ENCODE measurements around the gene OR5D14. TPM values are rescaled to one million over a fixed set of nuclear protein-coding genes. Genes with fewer than 3 reads are reported as not detected.

Gene OR5D14
- total RNA-seq, 1 experiment from 2014 or later: not detected

GRCh38 chr11:55838452-55838851, 43.1 kb downstream of the OR5D14 start, which contains the start of gene OR5D16 (continued):
- no peak for TF ChIP-seq TEAD1 (CRISPR knock-in tag; IDR thresholded peaks at IDR 0.05)
- no peak for TF ChIP-seq CREB1 (CRISPR knock-in tag; IDR thresholded peaks at IDR 0.05)
- no peak for TF ChIP-seq MYBL2 (CRISPR knock-in tag; IDR thresholded peaks at IDR 0.05)
- no peak for TF ChIP-seq ZMAT4 (CRISPR knock-in tag; IDR thresholded peaks at IDR 0.05)
- TF ChIP-seq GRHL2 (CRISPR knock-in tag; IDR thresholded peaks at IDR 0.05; ENCODE audit: insufficient replicate concordance, severe bottlenecking): no peak
- no peak for TF ChIP-seq EMX1 (CRISPR knock-in tag; IDR thresholded peaks at IDR 0.05)
- TF ChIP-seq NR2C2 (CRISPR knock-in tag; IDR thresholded peaks at IDR 0.05): no peak

Other genes with a start within 250 kb of the OR5D14 start
- not detected in 3 replicates for gene OR4C15, start 241.1 kb upstream of the OR5D14 start, total RNA-seq (2021)
- not detected in 3 replicates for gene OR4C16, start 223.4 kb upstream of the OR5D14 start, total RNA-seq (2021)
- gene OR4C11, start 187.9 kb upstream of the OR5D14 start, total RNA-seq (2021): not detected in 3 replicates
- gene OR4P4, start 160.4 kb upstream of the OR5D14 start, total RNA-seq (2021): not detected in 3 replicates
- gene OR4S2, start 147.2 kb upstream of the OR5D14 start, total RNA-seq (2021): not detected in 3 replicates
- gene OR4C6, start 133.4 kb upstream of the OR5D14 start, total RNA-seq (2021): not detected in 3 replicates
- gene OR5D13, start 22.1 kb upstream of the OR5D14 start, total RNA-seq (2021): not detected in 3 replicates
- not detected in 3 replicates for gene OR5L1, start 15.8 kb downstream of the OR5D14 start, total RNA-seq (2021)
- gene OR5D18, start 24.1 kb downstream of the OR5D14 start, total RNA-seq (2021): not detected in 3 replicates
- gene OR5L2, start 31.7 kb downstream of the OR5D14 start, total RNA-seq (2021): not detected in 3 replicates
- gene OR5D16, start 43.2 kb downstream of the OR5D14 start, total RNA-seq (2021): not detected in 3 replicates
- gene TRIM51, start 87.7 kb downstream of the OR5D14 start, total RNA-seq (2021): not detected in 3 replicates
- gene OR5W2, start 119.0 kb downstream of the OR5D14 start, total RNA-seq (2021): not detected in 3 replicates
- not detected in 3 replicates for gene OR5I1, start 140.8 kb downstream of the OR5D14 start, total RNA-seq (2021)
- gene OR10AG1, start 174.4 kb downstream of the OR5D14 start, total RNA-seq (2021): 0.16 TPM in 1 of 3 replicates, not detected in the others
- not detected in 3 replicates for gene OR5F1, start 199.1 kb downstream of the OR5D14 start, total RNA-seq (2021)
- gene OR5AS1, start 232.1 kb downstream of the OR5D14 start, total RNA-seq (2021): 0.02 TPM in 1 of 3 replicates, not detected in the others